Sigmoid colon (tissue), 7 donors: Measurements from ENCODE around the gene MAT2A. TPM values are rescaled to one million over a fixed set of nuclear protein-coding genes. Genes with fewer than 3 reads are reported as not detected.

Experiments
- DNase-seq: peaks from one replicate; pipeline ENCODE4 v3.0.0-alpha.2; 2019
- H3K27ac ChIP-seq, 4 donors: fragments of 200-600 bp; sonication (generic); one replicate each; pipeline ENCODE4 v1.5.1; 2016 to 2019; ENCODE audit warnings: mild to moderate bottlenecking in 1 of 4
- H3K27me3 ChIP-seq, 3 donors: fragments of 200-600 bp; sonication (generic); one replicate each; pipeline ENCODE4 v1.5.1; 2019; ENCODE audit warnings: mild to moderate bottlenecking in 1 of 3
- H3K36me3 ChIP-seq, 4 donors: fragments of 200-600 bp; sonication (generic); one replicate each; pipeline ENCODE4 v1.5.1; 2016 to 2019
- H3K4me1 ChIP-seq, 4 donors: fragments of 200-600 bp; sonication (generic); one replicate each; pipeline ENCODE4 v1.5.1; 2017 to 2019
- H3K4me3 ChIP-seq, 4 donors: fragments of 200-600 bp; sonication (generic); one replicate each; pipeline ENCODE4 v1.5.1; 2017 to 2019; ENCODE audit warnings: mild to moderate bottlenecking in 2 of 4, moderate library complexity in 1 of 4
- H3K9me3 ChIP-seq, 4 donors: fragments of 200-600 bp in 3 of 4; sonication (generic) in 3 of 4; one replicate each; pipeline versions ENCODE4 v1.5.1 to v1.6.1; 2013 to 2019
- CTCF ChIP-seq, 4 experiments: fragments of 450-650 bp in 3 of 4; fragments of 200-600 bp in 1 of 4; IDR thresholded peaks; one replicate each; pipeline ENCODE4 v1.5.1; 2016 to 2019; ENCODE audit warnings: antibody characterized with exemption in 4 of 4, mild to moderate bottlenecking in 3 of 4, moderate library complexity in 2 of 4
- EP300 ChIP-seq, 4 donors: sonication (generic); formaldehyde crosslinking; IDR thresholded peaks; one replicate each; pipeline ENCODE4 v1.6.1; 2017; ENCODE audit warnings: antibody characterized with exemption in 4 of 4
- POLR2A ChIP-seq, 2 donors: fragments of 450-650 bp; IDR thresholded peaks; one replicate each; pipeline ENCODE4 v1.6.1; 2016; ENCODE audit warnings: antibody characterized with exemption in 2 of 2, mild to moderate bottlenecking in 2 of 2, moderate library complexity in 2 of 2
- POLR2AphosphoS5 ChIP-seq, 4 donors: sonication (generic); formaldehyde crosslinking; IDR thresholded peaks; one replicate each; pipeline ENCODE4 v1.6.1; 2017; ENCODE audit warnings: antibody characterized with exemption in 4 of 4
- WGBS, 2 donors: extraction: QIAGEN DNeasy Blood & Tissue Kit; methylation state at CpG; one replicate each; pipeline ENCODE4 v1.1.7; 2013; 5-methylcytosine and 5-hydroxymethylcytosine counted together
- intact Hi-C: fragments of 100-400 bp; cut with DNase I; formaldehyde crosslinking; loops from one replicate; pipeline ENCODE4 v1.15.1; 2023
- polyA plus RNA-seq, 3 donors: library from polyadenylated mRNA; stranded (reverse); fragments of 200-250 nt; gene quantifications; one replicate each; pipeline ENCODE4 v1.2.3, GENCODE V29; 2013
- total RNA-seq, 4 donors: library from RNA; depleted of rRNA; stranded (reverse); fragments of >200 nt; gene quantifications; one replicate each; pipeline ENCODE4 v1.1.0, GENCODE V29; 2016
- donor health status: healthy with polysubstance abuse.
- donor health status: Bipolar disorder and iron deficiency.
- donor health status: healthy.

The MAT2A gene
- total and polyA plus RNA-seq, 7 donors = 52.3 to 249 (median 139) TPM

DNA sequence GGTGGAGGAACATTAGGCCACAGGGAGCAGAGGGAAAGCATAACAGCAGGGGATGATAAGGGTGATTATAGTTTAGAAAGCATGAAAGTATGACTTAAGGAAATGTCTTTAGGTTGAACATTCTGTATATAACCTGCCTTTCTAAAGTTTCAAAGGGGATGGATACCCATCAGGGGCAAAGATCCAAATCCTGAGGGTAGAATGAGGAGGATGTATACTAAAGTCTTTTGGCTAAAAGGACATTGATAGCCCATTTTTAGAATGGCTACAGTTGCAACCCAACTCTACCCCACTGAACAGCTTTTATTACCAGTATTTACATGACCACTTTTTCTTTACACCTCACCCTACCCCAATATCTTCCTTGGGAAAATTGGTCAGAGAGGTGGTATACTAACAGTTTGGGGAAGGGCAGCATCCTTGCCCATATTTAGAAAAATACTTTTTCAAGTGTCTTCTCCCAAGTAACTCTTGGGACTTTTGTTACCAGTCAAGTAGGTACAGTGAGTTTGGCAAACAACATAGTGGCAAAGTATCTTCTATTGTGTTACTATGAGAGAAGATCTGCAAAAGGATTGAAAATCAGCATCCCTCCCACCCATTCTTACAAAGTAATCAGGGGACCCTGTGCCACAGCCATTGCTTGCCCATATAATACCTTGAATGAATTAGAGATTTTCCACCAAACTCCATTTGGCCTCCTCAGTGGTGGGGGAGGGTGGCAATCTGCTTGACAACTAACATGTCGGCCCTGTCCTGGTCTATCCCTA, 8.3 kb downstream of the MAT2A start:
- Histone ChIP-seq H3K36me3 (peaks cover 23 to 78% (median 37%) of the 10 kb centered on the region in 4 donors), H3K4me3 (no peak overlapping the region), H3K27me3 (no peaks in the 10 kb centered on the region), H3K4me1 (peaks cover 0 to 32% (median 25%) of the 10 kb centered on the region in 4 donors), H3K27ac (peak overlapping the region in 2 of 4 donors; percentile 99 to 100), H3K9me3 (no peaks in the 10 kb centered on the region)
- intact Hi-C loops = no loop called here
- DNase-seq = no peak
- 83 to 91% methylated on average over 1 of the region's 1 CpG for WGBS, 2 donors
- TF ChIP-seq POLR2A (IDR thresholded peaks at IDR 0.05) = no peak
- peak in 2 of 4 donors; percentile 14 to 43 for TF ChIP-seq POLR2AphosphoS5 (IDR thresholded peaks at IDR 0.05)

- Histone ChIP-seq H3K27me3 (no peaks in the 10 kb centered on the region), H3K4me3 (no peak overlapping the region), H3K27ac (peak overlapping the region in 3 of 4 donors; percentile 14 to 100 (median 99)), H3K36me3 (peaks cover 19 to 78% (median 36%) of the 10 kb centered on the region in 4 donors), H3K9me3 (no peaks in the 10 kb centered on the region), H3K4me1 (peaks cover 0 to 25% (median 17%) of the 10 kb centered on the region in 4 donors)
- intact Hi-C loops = no loop called here
- WGBS, 2 donors = 61 to 75% methylated on average over 6 of the region's 6 CpGs
- DNase-seq = no peak
- TF ChIP-seq CTCF (IDR thresholded peaks at IDR 0.05) = no peak
- no peak for TF ChIP-seq POLR2A (IDR thresholded peaks at IDR 0.05)
- TF ChIP-seq POLR2AphosphoS5 (IDR thresholded peaks at IDR 0.05) = peak in 2 of 4 donors; percentile 5 to 14
- TF ChIP-seq EP300 (IDR thresholded peaks at IDR 0.05) = no peak
Observed at GRCh38 chr2:85547859-85548607, 9.1 kb downstream of the MAT2A start.

DNA sequence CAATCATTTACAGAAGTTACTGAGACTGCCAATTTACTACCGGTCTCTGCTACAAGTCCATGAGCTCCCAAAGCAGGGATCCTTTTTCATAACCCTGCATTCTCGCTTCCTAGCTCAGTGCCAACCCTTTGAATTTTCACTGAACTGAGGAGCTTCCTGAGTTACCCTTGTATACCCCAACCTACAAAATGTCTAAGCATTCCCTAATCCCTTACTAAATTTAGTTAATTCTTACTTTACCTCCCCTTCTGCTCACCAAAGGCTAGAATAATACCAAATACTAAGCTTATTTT, 9.6 kb downstream of the MAT2A start:
- DNase-seq = no peak
- no peak for TF ChIP-seq EP300 (IDR thresholded peaks at IDR 0.05)
- no peak for TF ChIP-seq POLR2A (IDR thresholded peaks at IDR 0.05)
- TF ChIP-seq CTCF (IDR thresholded peaks at IDR 0.05) = no peak
- TF ChIP-seq POLR2AphosphoS5 (IDR thresholded peaks at IDR 0.05) = no peak
- Histone ChIP-seq H3K4me1 (peaks cover 0 to 20% (median 12%) of the 10 kb centered on the region in 4 donors), H3K9me3 (no peaks in the 10 kb centered on the region), H3K27ac (peak overlapping the region in 1 of 4 donors; percentile 100), H3K36me3 (peaks cover 16 to 78% (median 36%) of the 10 kb centered on the region in 4 donors), H3K4me3 (no peak overlapping the region), H3K27me3 (no peaks in the 10 kb centered on the region)
- WGBS, 2 donors = 74 to 76% methylated on average over 2 of the region's 2 CpGs
- intact Hi-C loops = no loop called here

DNA sequence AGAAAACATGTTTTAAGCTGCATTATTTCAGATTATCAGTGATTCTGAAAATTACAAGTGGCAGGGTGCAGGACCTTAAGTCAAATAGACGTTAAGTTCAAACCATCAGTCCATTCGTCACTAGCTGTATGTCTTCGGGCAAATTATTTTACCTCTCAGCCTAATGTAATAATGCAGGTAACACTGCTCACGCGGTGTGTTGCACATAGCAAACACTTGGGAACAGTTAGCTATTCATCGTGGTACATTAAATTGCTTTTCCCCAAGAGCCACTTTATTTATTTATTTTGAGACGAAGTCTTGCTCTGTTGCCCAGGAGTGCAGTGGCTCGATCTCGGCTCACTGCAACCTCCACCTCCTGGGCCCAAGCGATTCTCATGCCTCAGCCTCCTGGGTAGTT, 10.1 kb downstream of the MAT2A start:
- intact Hi-C loops = no loop called here
- H3K27ac ChIP-seq = peak overlapping the region in 2 of 4 donors; percentile 28 to 100

More for the DNA sequence above, 10.1 kb downstream of the MAT2A start:
- Histone ChIP-seq H3K4me3 (no peak overlapping the region), H3K9me3 (no peaks in the 10 kb centered on the region), H3K27me3 (no peaks in the 10 kb centered on the region), H3K4me1 (peaks cover 0 to 14% (median 7%) of the 10 kb centered on the region in 4 donors), H3K36me3 (peaks cover 13 to 78% (median 33%) of the 10 kb centered on the region in 4 donors)
- WGBS, 2 donors = 89 to 95% methylated on average over 10 of the region's 10 CpGs
- no peak for DNase-seq
- TF ChIP-seq POLR2AphosphoS5 (IDR thresholded peaks at IDR 0.05) = no peak
- no peak for TF ChIP-seq POLR2A (IDR thresholded peaks at IDR 0.05)
- TF ChIP-seq EP300 (IDR thresholded peaks at IDR 0.05) = no peak
- no peak for TF ChIP-seq CTCF (IDR thresholded peaks at IDR 0.05)
